IMR-90 (cell line): ENCODE data around the gene PMS2. TPM values are rescaled to one million over a fixed set of nuclear protein-coding genes. Genes with fewer than 3 reads are reported as not detected.

Source experiments
- ATAC-seq: fragments of 200-7000 bp; cut with Tn5 transposase; 2 replicates; pipeline ENCODE4 v1.9.1; 2020; ENCODE audit warnings: low read depth, mild to moderate bottlenecking, moderate library complexity
- Bru-seq: library from RNA; stranded (reverse); fragments of 400-500 nt; gene quantifications from one replicate; lab custom pipeline; 2021; lab: Mats Ljungman, UMichigan
- BruChase-seq, 2 experiments: library from RNA; stranded (reverse); fragments of 400-500 nt; gene quantifications; one replicate each; lab custom pipeline; 2021; lab: Mats Ljungman, UMichigan
- BruUV-seq: library from RNA; stranded (reverse); fragments of 400-500 nt; replicated peaks from 2 replicates; lab custom pipeline; 2021; lab: Mats Ljungman, UMichigan
- CTCF ChIA-PET: fragments of 300-600 bp; formaldehyde crosslinking; extraction: SDS; loops from one replicate; lab custom pipeline; 2021; ENCODE audit warnings: antibody characterized with exemption; lab: Yijun Ruan, JAX
- POLR2A ChIA-PET: fragments of 300-600 bp; sonication (Branson Sonifier 250); formaldehyde crosslinking; loops from one replicate; lab custom pipeline; 2022; ENCODE audit warnings: antibody characterized with exemption; ENCODE audit not compliant: unreplicated experiment; lab: Charles Lee
- DNase-seq: peaks from one replicate; pipeline ENCODE4 v3.0.0; 2013
- H2AFZ ChIP-seq: replicated peaks from 2 replicates; pipeline ENCODE3; 2013; ENCODE audit warnings: low read length, mild to moderate bottlenecking; ENCODE audit not compliant: poor library complexity
- H2AK5ac ChIP-seq: 2 replicates; pipeline ENCODE4 v1.6.1; 2013; ENCODE audit warnings: low read depth, low read length, inconsistent platforms
- H2AK9ac ChIP-seq: replicated peaks from 2 replicates; pipeline ENCODE3; 2013; ENCODE audit warnings: mild to moderate bottlenecking, low read depth, low read length, moderate library complexity; ENCODE audit not compliant: poor library complexity
- H2BK120ac ChIP-seq: 2 replicates; pipeline ENCODE4 v1.6.1; 2013; ENCODE audit warnings: low read depth, low read length, inconsistent platforms
- H2BK15ac ChIP-seq: 3 replicates; pipeline ENCODE4 v1.6.1; 2013; ENCODE audit warnings: low read depth, low read length, inconsistent platforms
- H2BK20ac ChIP-seq: 2 replicates; pipeline ENCODE4 v1.6.1; 2013; ENCODE audit warnings: low read depth, mild to moderate bottlenecking, inconsistent platforms, low read length, moderate library complexity
- H2BK5ac ChIP-seq: 2 replicates; pipeline ENCODE4 v1.6.1; 2013; ENCODE audit warnings: mild to moderate bottlenecking, low read depth, low read length, inconsistent platforms; ENCODE audit not compliant: poor library complexity, severe bottlenecking
- H3K14ac ChIP-seq: replicated peaks from 2 replicates; pipeline ENCODE4 v1.6.1; 2013; ENCODE audit warnings: low read depth, low read length, inconsistent platforms
- H3K18ac ChIP-seq: 2 replicates; pipeline ENCODE4 v1.6.1; 2013; ENCODE audit warnings: low read depth, low read length, control low read depth
- H3K23ac ChIP-seq: 2 replicates; pipeline ENCODE4 v1.6.1; 2013; ENCODE audit warnings: low read depth, low read length, inconsistent platforms
- H3K27ac ChIP-seq: 2 replicates; pipeline ENCODE4 v1.5.1; 2013; ENCODE audit warnings: mild to moderate bottlenecking, control low read depth, low read length; ENCODE audit not compliant: insufficient read depth
- H3K27me3 ChIP-seq: 2 replicates; pipeline ENCODE4 v1.6.1; 2013; ENCODE audit warnings: low read length; ENCODE audit not compliant: control insufficient read depth, insufficient read depth
- H3K36me3 ChIP-seq: 2 replicates; pipeline ENCODE4 v1.6.1; 2013; ENCODE audit warnings: low read length, mixed read lengths; ENCODE audit not compliant: control insufficient read depth, insufficient read depth
- H3K4ac ChIP-seq: 2 replicates; pipeline ENCODE4 v1.6.1; 2013; ENCODE audit warnings: low read depth, low read length, inconsistent platforms
- H3K4me1 ChIP-seq: 2 replicates; pipeline ENCODE4 v1.6.1; 2013; ENCODE audit warnings: low read length, mixed read lengths; ENCODE audit not compliant: control insufficient read depth, insufficient read depth
- H3K4me2 ChIP-seq: 2 replicates; pipeline ENCODE4 v1.6.1; 2013; ENCODE audit warnings: low read depth, mild to moderate bottlenecking, control low read depth, low read length, moderate library complexity
- H3K4me3 ChIP-seq: 2 replicates; pipeline ENCODE4 v1.5.1; 2013; ENCODE audit warnings: low read depth, mild to moderate bottlenecking, control low read depth, low read length, moderate library complexity; ENCODE audit not compliant: insufficient read depth
- H3K56ac ChIP-seq: 2 replicates; pipeline ENCODE4 v1.6.1; 2013; ENCODE audit warnings: low read length, inconsistent platforms; ENCODE audit not compliant: insufficient read depth; ENCODE audit errors: extremely low read depth
- H3K79me1 ChIP-seq, 2 experiments: 2 replicates each; pipeline ENCODE4 v1.6.1; 2013; ENCODE audit warnings: low read length in 2 of 2, inconsistent platforms in 1 of 2, low read depth in 1 of 2
- H3K9ac ChIP-seq: 2 replicates; pipeline ENCODE4 v1.6.1; 2013; ENCODE audit warnings: low read depth, low read length, control low read depth
- H3K9me1 ChIP-seq: 2 replicates; pipeline ENCODE4 v1.6.1; 2013; ENCODE audit warnings: low read length, inconsistent platforms; ENCODE audit not compliant: insufficient read depth
- H3K9me3 ChIP-seq: 2 replicates; pipeline ENCODE4 v1.6.1; 2013; ENCODE audit warnings: low read length; ENCODE audit not compliant: control insufficient read depth, insufficient read depth
- H4K20me1 ChIP-seq: 2 replicates; pipeline ENCODE4 v1.6.1; 2013; ENCODE audit warnings: low read length, inconsistent platforms; ENCODE audit not compliant: insufficient read depth
- H4K5ac ChIP-seq: 2 replicates; pipeline ENCODE4 v1.6.1; 2013; ENCODE audit warnings: mild to moderate bottlenecking, low read depth, low read length, control low read depth
- H4K8ac ChIP-seq, 2 experiments: 2 replicates each; pipeline ENCODE4 v1.6.1; 2013; ENCODE audit warnings: low read depth in 2 of 2, low read length in 2 of 2, control low read depth in 1 of 2, inconsistent platforms in 1 of 2
- H4K91ac ChIP-seq: 2 replicates; pipeline ENCODE4 v1.6.1; 2013; ENCODE audit warnings: low read depth, low read length, inconsistent platforms; ENCODE audit not compliant: insufficient read depth
- BHLHE40 ChIP-seq: fragments of 150-350 bp; IDR thresholded peaks from 2 replicates; pipeline ENCODE4 v1.6.1; 2016; ENCODE audit warnings: mild to moderate bottlenecking, low read depth, low read length
- MAFK ChIP-seq: IDR thresholded peaks from 2 replicates; pipeline ENCODE4 v1.6.1; 2012; ENCODE audit warnings: low read depth, low read length, improper control_type of control experiment
- MXI1 ChIP-seq: IDR thresholded peaks from 2 replicates; pipeline ENCODE4 v1.6.1; 2012; ENCODE audit warnings: low read depth, mild to moderate bottlenecking, low read length, moderate library complexity, borderline replicate concordance
- NFE2L2 ChIP-seq: fragments of 150-350 bp; IDR thresholded peaks from 2 replicates; pipeline ENCODE4 v1.6.1; 2016; ENCODE audit warnings: low read depth, mild to moderate bottlenecking, low read length
- POLR2A ChIP-seq: IDR thresholded peaks from 2 replicates; pipeline ENCODE4 v1.6.1; 2012; ENCODE audit warnings: mild to moderate bottlenecking, low read depth, low read length
- RAD21 ChIP-seq: IDR thresholded peaks from 2 replicates; pipeline ENCODE4 v1.6.1; 2012; ENCODE audit warnings: low read length, improper control_type of control experiment
- RCOR1 ChIP-seq: IDR thresholded peaks from 2 replicates; pipeline ENCODE4 v1.6.1; 2012; ENCODE audit warnings: mild to moderate bottlenecking, low read length, improper control_type of control experiment; ENCODE audit not compliant: insufficient replicate concordance
- RFX5 ChIP-seq: IDR thresholded peaks from 2 replicates; pipeline ENCODE4 v1.8.0; 2012; ENCODE audit warnings: low read depth, mild to moderate bottlenecking, low read length, moderate library complexity
- WGBS, 2 experiments: methylation state at CpG; one replicate each; pipeline versions ENCODE4 v1.1.5 to v1.1.7; 2013; ENCODE audit warnings: missing lambda C conversion rate in 2 of 2; ENCODE audit not compliant: insufficient read length in 1 of 2; ENCODE audit errors: extremely low coverage in 2 of 2; 5-methylcytosine and 5-hydroxymethylcytosine counted together
- dilution Hi-C: fragments of 300-500 bp; cut with HindIII; formaldehyde crosslinking; loops from one replicate; pipeline ENCODE4 v1.14.3; 2018; ENCODE audit warnings: low sequenced_read_pairs; ENCODE audit not compliant: unreplicated experiment
- in situ Hi-C: fragments of 300-500 bp; cut with MboI; formaldehyde crosslinking; loops from 3 replicates; pipeline ENCODE4 v1.14.3; 2019; ENCODE audit warnings: low sequenced_read_pairs, inconsistent platforms, mixed read lengths
- intact Hi-C: fragments of 100-400 bp; cut with micrococcal nuclease; formaldehyde crosslinking; loops from 2 replicates; pipeline ENCODE4 v1.10.0; 2022
- long read RNA-seq: library from polyadenylated mRNA; unstranded; transcript quantifications from one replicate; pipeline ENCODE4 v2.0.0, GENCODE V29; 2021; ENCODE audit not compliant: unreplicated experiment
- polyA plus RNA-seq, 3 experiments: library from polyadenylated mRNA; depleted of rRNA; stranded (reverse); fragments of >200 nt; gene quantifications; 2 replicates each; pipeline ENCODE4 v1.2.3, GENCODE V29; 2012; ENCODE audit warnings: low replicate concordance in 1 of 3
- total RNA-seq: library from RNA; depleted of rRNA; stranded (reverse); fragments of >200 nt; gene quantifications from 2 replicates; pipeline ENCODE4 v1.2.3, GENCODE V29; 2012; rRNA removed
- TF ChIP-seq, protein P1 (sequence below): fragments of 150-350 bp; IDR thresholded peaks from 2 replicates; pipeline ENCODE4 v1.6.1; 2017; ENCODE audit warnings: mild to moderate bottlenecking, antibody characterized with exemption, low read length, low read depth

The PMS2 gene, protein sequence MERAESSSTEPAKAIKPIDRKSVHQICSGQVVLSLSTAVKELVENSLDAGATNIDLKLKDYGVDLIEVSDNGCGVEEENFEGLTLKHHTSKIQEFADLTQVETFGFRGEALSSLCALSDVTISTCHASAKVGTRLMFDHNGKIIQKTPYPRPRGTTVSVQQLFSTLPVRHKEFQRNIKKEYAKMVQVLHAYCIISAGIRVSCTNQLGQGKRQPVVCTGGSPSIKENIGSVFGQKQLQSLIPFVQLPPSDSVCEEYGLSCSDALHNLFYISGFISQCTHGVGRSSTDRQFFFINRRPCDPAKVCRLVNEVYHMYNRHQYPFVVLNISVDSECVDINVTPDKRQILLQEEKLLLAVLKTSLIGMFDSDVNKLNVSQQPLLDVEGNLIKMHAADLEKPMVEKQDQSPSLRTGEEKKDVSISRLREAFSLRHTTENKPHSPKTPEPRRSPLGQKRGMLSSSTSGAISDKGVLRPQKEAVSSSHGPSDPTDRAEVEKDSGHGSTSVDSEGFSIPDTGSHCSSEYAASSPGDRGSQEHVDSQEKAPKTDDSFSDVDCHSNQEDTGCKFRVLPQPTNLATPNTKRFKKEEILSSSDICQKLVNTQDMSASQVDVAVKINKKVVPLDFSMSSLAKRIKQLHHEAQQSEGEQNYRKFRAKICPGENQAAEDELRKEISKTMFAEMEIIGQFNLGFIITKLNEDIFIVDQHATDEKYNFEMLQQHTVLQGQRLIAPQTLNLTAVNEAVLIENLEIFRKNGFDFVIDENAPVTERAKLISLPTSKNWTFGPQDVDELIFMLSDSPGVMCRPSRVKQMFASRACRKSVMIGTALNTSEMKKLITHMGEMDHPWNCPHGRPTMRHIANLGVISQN
- total RNA-seq (14.3 and 16.9 TPM in 2 replicates), polyA plus RNA-seq (2012; rRNA removed) (5.5 and 6.8 TPM in 2 replicates), Bru-seq, nascent RNA (percentile 52 among the genes with signal in this experiment), BruChase-seq, experiment 1, labeled RNA remaining after a 6-hour chase (percentile 66 among the genes with signal in this experiment), BruChase-seq, experiment 2, labeled RNA remaining after a 2-hour chase (percentile 52 among the genes with signal in this experiment)
- polyA plus RNA-seq (2012; cell fraction: cytosol; rRNA removed): 1.7 and 3.4 TPM in 2 replicates
- 2.4 and 9.8 TPM in 2 replicates for polyA plus RNA-seq (2012; cell fraction: nucleus; rRNA removed; ENCODE audit: low replicate concordance)
- long read RNA-seq, partial matches to known transcripts: 1 of 4 reads
- long read RNA-seq, other reads (novel, unspliced or antisense): 2 of 4 reads

DNA sequence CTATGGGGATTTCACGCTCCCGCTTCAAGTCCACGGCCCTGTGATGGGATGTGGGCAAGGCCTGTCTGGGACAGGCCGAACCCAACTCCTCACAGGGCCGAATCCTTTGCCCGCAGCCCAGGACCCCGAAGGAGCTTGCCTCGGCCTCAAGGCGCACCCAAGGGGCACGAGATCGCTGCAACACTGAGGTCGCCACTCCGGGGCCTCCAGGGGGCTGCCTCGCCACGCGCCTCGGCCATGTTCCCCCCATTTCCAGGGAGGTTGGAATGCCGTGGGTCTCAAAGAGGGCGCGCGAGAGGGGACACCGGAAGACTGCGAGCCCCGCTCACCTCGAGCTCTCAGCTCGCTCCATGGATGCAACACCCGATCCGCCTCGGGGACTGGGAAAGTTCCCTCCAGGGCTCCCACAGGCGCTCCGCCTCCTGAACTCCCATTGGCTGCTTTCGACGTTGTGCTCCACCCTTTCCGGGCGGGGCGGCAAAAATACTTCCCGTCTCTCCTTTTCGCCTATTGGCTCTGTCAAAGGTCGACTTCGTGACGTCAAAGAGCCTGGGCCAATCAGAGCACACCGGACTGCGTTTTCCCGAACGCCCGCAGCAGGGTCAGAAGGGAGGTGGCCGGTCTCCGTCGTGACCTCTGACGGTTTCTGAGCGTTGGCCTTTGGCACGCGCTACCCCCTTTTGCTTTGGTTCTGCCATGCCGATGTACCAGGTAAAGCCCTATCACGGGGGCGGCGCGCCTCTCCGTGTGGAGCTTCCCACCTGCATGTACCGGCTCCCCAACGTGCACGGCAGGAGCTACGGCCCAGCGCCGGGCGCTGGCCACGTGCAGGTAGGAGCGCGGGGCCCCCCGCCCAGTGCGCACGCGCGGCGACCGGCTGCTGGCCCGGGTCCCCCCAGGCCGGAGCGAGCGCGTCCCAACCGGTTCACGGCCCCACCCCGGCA is at the start of gene PMS2, which contains the start of gene AIMP2:
Gene PMS2 (minus strand): TSS at position 382 of the 944 bp plus-strand sequence. CDS start 30 bp downstream, at position 352.
Gene AIMP2 (plus strand): TSS at position 605 of the 944 bp plus-strand sequence. CDS start 92 bp downstream, at position 697.
- H3K27me3 ChIP-seq: no peaks in the 10 kb centered on the region
- ChIA-PET CTCF (interaction anchor here (0.5 to 1.4 kb wide), 3 partner anchors 143 to 341 kb away, joined by 3 to 5 read pairs (median 3); no protein-coding TSS in a partner anchor), POLR2A (no interaction called here)
- no peaks in the 10 kb centered on the region for H4K20me1 ChIP-seq
- H2AK9ac ChIP-seq: peak within 1 kb of the TSS; percentile 58
- no peak within 1 kb of the TSS for H2BK15ac ChIP-seq
- H3K4me2 ChIP-seq: peak within 1 kb of the TSS; percentile 87
- H3K9me1 ChIP-seq: no peaks in the 10 kb centered on the region; the same call in 1 of the 2 replicates
- peak; percentile 98 for DNase-seq
- H3K9ac ChIP-seq: peak within 1 kb of the TSS; percentile 80
- peak within 1 kb of the TSS; percentile 76 for H3K14ac ChIP-seq
- peak within 1 kb of the TSS; percentile 64 for H2BK5ac ChIP-seq
- H3K9me3 ChIP-seq: no peaks in the 10 kb centered on the region
- H3K27ac ChIP-seq: peak within 1 kb of the TSS; percentile 73
- WGBS, 2 experiments: 1% methylated on average over 28 of the region's 84 CpGs; no CpG with 5 or more reads in 1 of the 2 experiments
- H2BK20ac ChIP-seq: no peak within 1 kb of the TSS
- intact Hi-C loops: no loop called here
- H3K36me3 ChIP-seq: peaks cover 5% of the 10 kb centered on the region
- dilution Hi-C loops: no loop called here
- H3K4me1 ChIP-seq: no peaks in the 10 kb centered on the region
- peak within 1 kb of the TSS; percentile 76; the same call in 1 of the 2 replicates for H3K23ac ChIP-seq
- H3K18ac ChIP-seq: no peak within 1 kb of the TSS; the same call in 1 of the 2 replicates
- peaks cover 9 to 53% of the 10 kb centered on the region in 2 experiments for H3K79me1 ChIP-seq
- peak within 1 kb of the TSS; percentile 23; the same call in 1 of the 2 replicates for H3K56ac ChIP-seq
- in situ Hi-C loops: no loop called here
- peak within 1 kb of the TSS; percentile 99 for H2AFZ ChIP-seq
- peak; percentile 97 for ATAC-seq
- H4K5ac ChIP-seq: peak within 1 kb of the TSS; percentile 45; the same call in 1 of the 2 replicates
- peak within 1 kb of the TSS; percentile 41 to 96 for H4K8ac ChIP-seq
- H2AK5ac ChIP-seq: peak within 1 kb of the TSS; percentile 76; the same call in 1 of the 2 replicates
- H3K4ac ChIP-seq: peak within 1 kb of the TSS; percentile 81
- no TSS peak for BruUV-seq
- H2BK120ac ChIP-seq: no peak within 1 kb of the TSS
- peak within 1 kb of the TSS; percentile 82 for H3K4me3 ChIP-seq
- H4K91ac ChIP-seq: peak within 1 kb of the TSS; percentile 90
- TF ChIP-seq RFX5: no peak
- peak; percentile 6; the same call in 1 of the 2 replicates for TF ChIP-seq NFE2L2
- TF ChIP-seq, protein P1, sequence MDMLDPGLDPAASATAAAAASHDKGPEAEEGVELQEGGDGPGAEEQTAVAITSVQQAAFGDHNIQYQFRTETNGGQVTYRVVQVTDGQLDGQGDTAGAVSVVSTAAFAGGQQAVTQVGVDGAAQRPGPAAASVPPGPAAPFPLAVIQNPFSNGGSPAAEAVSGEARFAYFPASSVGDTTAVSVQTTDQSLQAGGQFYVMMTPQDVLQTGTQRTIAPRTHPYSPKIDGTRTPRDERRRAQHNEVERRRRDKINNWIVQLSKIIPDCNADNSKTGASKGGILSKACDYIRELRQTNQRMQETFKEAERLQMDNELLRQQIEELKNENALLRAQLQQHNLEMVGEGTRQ: peak; percentile 81
- peak; percentile 85 for TF ChIP-seq POLR2A
- TF ChIP-seq MXI1: peak; percentile 97
- peak; percentile 80 for TF ChIP-seq BHLHE40
- TF ChIP-seq RCOR1: no peak
- TF ChIP-seq MAFK: no peak
- no peak for TF ChIP-seq RAD21
